HepG2 (cell line): ENCODE data around the gene ITGB7. TPM values are rescaled to one million over a fixed set of nuclear protein-coding genes. Genes with fewer than 3 reads are reported as not detected.

Experiments
- ATAC-seq: fragments of 200-7000 bp; cut with Tn5 transposase; 3 replicates; pipeline ENCODE4 v1.9.1; 2020; ENCODE audit warnings: mild to moderate bottlenecking, moderate library complexity
- BruUV-seq: library from RNA; stranded (reverse); fragments of 400-500 nt; replicated peaks from 2 replicates; lab custom pipeline; 2021; lab: Mats Ljungman, UMichigan
- CTCF ChIA-PET: fragments of 300-600 bp; formaldehyde crosslinking; extraction: SDS; loops from one replicate; lab custom pipeline; 2021; ENCODE audit warnings: low total read pairs, inconsistent platforms, low intra/inter-chr PET ratio; lab: Yijun Ruan, JAX
- POLR2A ChIA-PET: fragments of 350-600 bp; sonication (Branson Sonifier 250); formaldehyde crosslinking; loops from one replicate; lab custom pipeline; 2020; ENCODE audit warnings: antibody characterized with exemption, inconsistent platforms; lab: Yijun Ruan, JAX
- DNase-seq: peaks from one replicate; pipeline ENCODE4 v3.0.0-alpha.2; 2015; ENCODE audit warnings: low spot score
- FAIRE-seq: peaks from 3 replicates; lab custom pipeline; 2011; peaks lifted over from hg19 to GRCh38; lab: Jason Lieb, UNC
- H2AFZ ChIP-seq: one replicate; pipeline ENCODE4 v1.6.1; 2011; ENCODE audit warnings: low read length, inconsistent platforms
- H3K27ac ChIP-seq: fragments of 300-600 bp; 3 replicates; pipeline ENCODE4 v1.8.0; 2011; ENCODE audit warnings: mixed run types, mild to moderate bottlenecking, mixed read lengths, low read length, inconsistent platforms; ENCODE audit not compliant: insufficient read depth; ENCODE audit errors: extremely low read length
- H3K27me3 ChIP-seq, 2 experiments: fragments of 200-600 bp in 1 of 2; 2 replicates in 1 of 2; 3 replicates in 1 of 2; pipeline versions ENCODE4 v1.6.0 to v1.8.0; 2011; ENCODE audit warnings: low read length in 2 of 2, mild to moderate bottlenecking in 2 of 2, moderate library complexity in 2 of 2, inconsistent platforms in 1 of 2; ENCODE audit not compliant: insufficient read depth in 2 of 2, control insufficient read depth in 1 of 2
- H3K36me3 ChIP-seq, 2 experiments: fragments of 200-600 bp in 1 of 2; replicated peaks in 1 of 2; 2 replicates in 1 of 2; 3 replicates in 1 of 2; pipeline versions ENCODE4 v1.5.1 to v1.8.0; 2011; ENCODE audit warnings: low read length in 2 of 2, inconsistent platforms in 1 of 2; ENCODE audit not compliant: insufficient read depth in 2 of 2, control insufficient read depth in 1 of 2
- H3K4me1 ChIP-seq: 2 replicates; pipeline ENCODE4 v1.5.1; 2012; ENCODE audit warnings: low read length, inconsistent platforms; ENCODE audit not compliant: insufficient read depth
- H3K4me2 ChIP-seq: 2 replicates; pipeline ENCODE4 v1.6.0; 2011; ENCODE audit warnings: low read depth, low read length, inconsistent platforms
- H3K4me3 ChIP-seq, 3 experiments: fragments of 200-600 bp in 1 of 3; sonication (generic), shearing (Covaris generic) in 1 of 3; replicated peaks in 1 of 3; 2 replicates each; pipeline ENCODE4 v1.5.1; 2011 to 2016; ENCODE audit warnings: low read length in 3 of 3, inconsistent platforms in 2 of 3, low read depth in 2 of 3, mild to moderate bottlenecking in 2 of 3, control low read depth in 1 of 3, mixed read lengths in 1 of 3; ENCODE audit not compliant: insufficient read depth in 1 of 3
- H3K79me2 ChIP-seq: one replicate; pipeline ENCODE4 v1.6.1; 2011; ENCODE audit warnings: low read length, inconsistent platforms; ENCODE audit not compliant: insufficient read depth
- H3K9ac ChIP-seq: 2 replicates; pipeline ENCODE4 v1.6.0; 2011; ENCODE audit warnings: mild to moderate bottlenecking, low read depth, low read length, inconsistent platforms; ENCODE audit not compliant: insufficient read depth
- H3K9me3 ChIP-seq: 2 replicates; pipeline ENCODE4 v1.5.1; 2012; ENCODE audit warnings: mild to moderate bottlenecking, low read length
- H4K20me1 ChIP-seq: 2 replicates; pipeline ENCODE4 v1.6.0; 2011; ENCODE audit warnings: inconsistent platforms, mild to moderate bottlenecking, low read length, moderate library complexity; ENCODE audit not compliant: insufficient read depth
- BORCS8-MEF2B ChIP-seq: sonication (generic); formaldehyde crosslinking; IDR thresholded peaks from 2 replicates; pipeline ENCODE4 v1.8.0; 2022; ENCODE audit warnings: mild to moderate bottlenecking, missing genetic modification reagents
- IRF2 ChIP-seq: IDR thresholded peaks from 2 replicates; pipeline ENCODE4 v1.6.1; 2018; ENCODE audit warnings: missing genetic modification reagents, missing compliant biosample characterization
- KLF15 ChIP-seq: sonication (generic); formaldehyde crosslinking; IDR thresholded peaks from 2 replicates; pipeline ENCODE4 v1.8.1; 2023; ENCODE audit warnings: borderline replicate concordance, mild to moderate bottlenecking, inconsistent platforms, missing genetic modification reagents, mixed read lengths
- MIXL1 ChIP-seq: IDR thresholded peaks from 2 replicates; pipeline ENCODE4 v1.6.1; 2016
- NFATC3 ChIP-seq: sonication (generic); formaldehyde crosslinking; IDR thresholded peaks from 2 replicates; pipeline ENCODE4 v1.5.1; 2020; ENCODE audit warnings: mild to moderate bottlenecking, missing genetic modification reagents
- PCBP2 ChIP-seq: fragments of 200-400 bp; formaldehyde crosslinking; optimal IDR thresholded peaks from 2 replicates; pipeline ENCODE3; 2018; ENCODE audit warnings: low read length, low read depth; ENCODE audit not compliant: poor library complexity, severe bottlenecking
- PITX1 ChIP-seq: sonication (generic); formaldehyde crosslinking; IDR thresholded peaks from 2 replicates; pipeline ENCODE4 v1.5.1; 2020; ENCODE audit warnings: mild to moderate bottlenecking, missing genetic modification reagents
- PTBP1 ChIP-seq: fragments of 200-400 bp; formaldehyde crosslinking; IDR thresholded peaks from 2 replicates; pipeline ENCODE4 v1.6.1; 2018; ENCODE audit warnings: low read length, low read depth; ENCODE audit not compliant: poor library complexity, severe bottlenecking
- RBM39 ChIP-seq: fragments of 200-400 bp; formaldehyde crosslinking; IDR thresholded peaks from one replicate; pipeline ENCODE4 v1.6.1; 2018; ENCODE audit warnings: antibody characterized with exemption, mild to moderate bottlenecking, low read depth, low read length; ENCODE audit not compliant: poor library complexity, severe bottlenecking
- REL ChIP-seq: sonication (generic); formaldehyde crosslinking; conservative IDR thresholded peaks from 2 replicates; pipeline ENCODE4 v1.8.0; 2022; ENCODE audit warnings: mild to moderate bottlenecking, missing genetic modification reagents, moderate library complexity
- SAP130 ChIP-seq: IDR thresholded peaks from 2 replicates; pipeline ENCODE4 v1.6.1; 2016; ENCODE audit warnings: low read depth
- SIX4 ChIP-seq: sonication (generic); formaldehyde crosslinking; IDR thresholded peaks from 2 replicates; pipeline ENCODE4 v1.4.0; 2020; ENCODE audit warnings: missing genetic modification reagents
- SMARCC2 ChIP-seq: fragments of 450-650 bp; IDR thresholded peaks from 2 replicates; pipeline ENCODE4 v1.6.1; 2017; ENCODE audit warnings: antibody characterized with exemption, mild to moderate bottlenecking
- SSRP1 ChIP-seq: IDR thresholded peaks from 2 replicates; pipeline ENCODE4 v1.6.1; 2016; ENCODE audit warnings: control low read depth
- TARDBP ChIP-seq: sonication (generic); formaldehyde crosslinking; IDR thresholded peaks from 2 replicates; pipeline ENCODE4 v1.8.0; 2022; ENCODE audit warnings: mild to moderate bottlenecking, missing genetic modification reagents
- THAP11 ChIP-seq: IDR thresholded peaks from 2 replicates; pipeline ENCODE4 v1.6.1; 2016; ENCODE audit warnings: missing biosample characterization, missing genetic modification reagents
- ZNF280D ChIP-seq: sonication (generic); formaldehyde crosslinking; IDR thresholded peaks from 2 replicates; pipeline ENCODE4 v1.5.1; 2020; ENCODE audit warnings: mild to moderate bottlenecking, missing genetic modification reagents
- ZNF512B ChIP-seq: sonication (generic); formaldehyde crosslinking; IDR thresholded peaks from 2 replicates; pipeline ENCODE4 v1.5.1; 2020; ENCODE audit warnings: missing genetic modification reagents, mild to moderate bottlenecking, borderline replicate concordance
- ZNF644 ChIP-seq: IDR thresholded peaks from 2 replicates; pipeline ENCODE4 v1.6.1; 2016; ENCODE audit warnings: low read depth
- WGBS: methylation state at CpG from one replicate; pipeline ENCODE4 v1.1.6; 2017; ENCODE audit warnings: low lambda C conversion rate; 5-methylcytosine and 5-hydroxymethylcytosine counted together
- in situ Hi-C: cut with HindIII; loops from 2 replicates; pipeline ENCODE4 v1.10.0; 2017; ENCODE audit warnings: low pct_unique_long_range_greater_than_20kb; ENCODE audit not compliant: extremely low pct_ligation_motif_present
- intact Hi-C: fragments of 100-400 bp; cut with micrococcal nuclease; formaldehyde crosslinking; loops from one replicate; pipeline ENCODE4 v1.10.0; 2022; ENCODE audit not compliant: unreplicated experiment
- polyA plus RNA-seq, 8 experiments: library from polyadenylated mRNA; depleted of rRNA in 3 of 8; stranded (reverse) in 7 of 8; unstranded in 1 of 8; fragments of >200 nt; fragmentation: Illumina TruSeq in 4 of 8; extraction: Trizol in 4 of 8; gene quantifications; 2 replicates each; pipeline versions ENCODE4 v1.2.1 to v1.2.3, GENCODE V29; 2011 to 2016; ENCODE audit warnings: low read depth in 4 of 8, missing spikeins in 1 of 8, mixed read lengths in 1 of 8; ENCODE audit not compliant: insufficient read depth in 1 of 8
- total RNA-seq, 5 experiments: library from RNA; depleted of rRNA; stranded (reverse); fragments of >200 nt; fragmentation: Illumina TruSeq; extraction: Trizol; gene quantifications; 2 replicates each; pipeline ENCODE4 v1.2.3, GENCODE V29; 2016; ENCODE audit warnings: low read depth in 1 of 5

ITGB7 gene
- total and polyA plus RNA-seq, 2 of the 13 experiments (the other 11 are each of a cell fraction or from before 2014, with no cell fraction given): 0.16 to 0.18 TPM

GRCh38 chr12:53145383-53146260, 61.4 kb downstream of the ITGB7 start:
- FAIRE-seq (peak; percentile 91), DNase-seq (peak; percentile 84), ATAC-seq (peak; percentile 98)
- Histone ChIP-seq H3K4me2 (no peak overlapping the region), H3K27me3 (no peaks in the 10 kb centered on the region), H3K4me1 (peaks cover 23% of the 10 kb centered on the region), H2AFZ (no peak overlapping the region), H4K20me1 (no peaks in the 10 kb centered on the region), H3K9me3 (no peaks in the 10 kb centered on the region), H3K9ac (no peak overlapping the region), H3K79me2 (no peaks in the 10 kb centered on the region), H3K27ac (no peak overlapping the region), H3K36me3 (no peaks in the 10 kb centered on the region), H3K4me3 (no peak overlapping the region)
- ChIA-PET CTCF (no interaction called here), POLR2A (interaction anchor here (1.0 to 1.4 kb wide), 4 partner anchors 15 to 67 kb away, joined by 3 to 18 read pairs (median 10); partner anchors contain the start of genes SOAT2 and SPRYD3)
- WGBS: 34% methylated on average over 5 of the region's 5 CpGs
- in situ Hi-C loops (no loop called here), intact Hi-C loops (loop anchor here (5.0 kb wide), 1 partner anchor 43 kb away; the partner anchor contains the start of gene SOAT2)
- BruUV-seq: no TSS peak
- TF ChIP-seq SIX4 (CRISPR knock-in tag): no peak
- TF ChIP-seq BORCS8-MEF2B (CRISPR knock-in tag): no peak
- TF ChIP-seq REL (CRISPR knock-in tag): no peak
- TF ChIP-seq TARDBP (CRISPR knock-in tag): peak; percentile 24; the same call in 1 of the 2 replicates
- 0 out of 2 replicates have a peak, but pooled peaks have one; percentile 39 for TF ChIP-seq ZNF644 (CRISPR knock-in tag)
- TF ChIP-seq MIXL1 (CRISPR knock-in tag): peak; percentile 43; the same call in 1 of the 2 replicates
- TF ChIP-seq ZNF512B (CRISPR knock-in tag): no peak
- TF ChIP-seq KLF15 (CRISPR knock-in tag): no peak
- TF ChIP-seq PCBP2: no peak
- TF ChIP-seq IRF2: peak; percentile 61; the same call in 1 of the 2 replicates
- no peak for TF ChIP-seq NFATC3 (CRISPR knock-in tag)
- TF ChIP-seq SSRP1: no peak
- no peak for TF ChIP-seq SMARCC2
- TF ChIP-seq PTBP1: no peak
- peak; percentile 56; the same call in 1 of the 2 replicates for TF ChIP-seq THAP11 (CRISPR knock-in tag)
- peak; percentile 65; the same call in 1 of the 2 replicates for TF ChIP-seq ZNF280D (CRISPR knock-in tag)
- 0 out of 2 replicates have a peak, but pooled peaks have one; percentile 34 for TF ChIP-seq PITX1 (CRISPR knock-in tag)
- peak; percentile 54 for TF ChIP-seq SAP130
- TF ChIP-seq RBM39: no peak
